ENCODE results near the gene AMZ2.
"Not testable (repeated sequence)": the region's sequence is repeated elsewhere in the genome, so short reads cannot be mapped to it uniquely, and the experiment has no call there.

The AMZ2 gene

GRCh38 chr17:68220786-68221185, 27.1 kb upstream of the AMZ2 start:
- DNase-seq (ENCODE audit: low read depth): not testable (repeated sequence)

GRCh38 chr17:68221786-68222185, 26.1 kb upstream of the AMZ2 start:
- no peak for DNase-seq (ENCODE audit: low read depth)

- no peak for DNase-seq (ENCODE audit: low read depth)
Observed at GRCh38 chr17:68222606-68223005, 25.2 kb upstream of the AMZ2 start.

GRCh38 chr17:68225055-68225454, 22.8 kb upstream of the AMZ2 start:
- DNase-seq (ENCODE audit: low read depth): not testable (repeated sequence)

GRCh38 chr17:68228039-68228680, 19.7 kb upstream of the AMZ2 start:
- DNase-seq (ENCODE audit: low read depth): not testable (repeated sequence)

- DNase-seq (ENCODE audit: low read depth): no peak
Observed at GRCh38 chr17:68228817-68229570, 18.8 kb upstream of the AMZ2 start.

- no peak for DNase-seq (ENCODE audit: low read depth)
Observed at GRCh38 chr17:68229619-68230018, 18.2 kb upstream of the AMZ2 start.

- DNase-seq (ENCODE audit: low read depth): not testable (repeated sequence)
Observed at GRCh38 chr17:68231131-68231530, 16.7 kb upstream of the AMZ2 start.

GRCh38 chr17:68231541-68231940, 16.3 kb upstream of the AMZ2 start:
- DNase-seq (ENCODE audit: low read depth): no peak

- DNase-seq (ENCODE audit: low read depth): peak; percentile 59
Observed at GRCh38 chr17:68232741-68233140, 15.1 kb upstream of the AMZ2 start.

- peak; percentile 49 for DNase-seq (ENCODE audit: low read depth)
Observed at GRCh38 chr17:68234726-68235335, 13.0 kb upstream of the AMZ2 start.

GRCh38 chr17:68235336-68235791, 12.5 kb upstream of the AMZ2 start:
- not testable (repeated sequence) for DNase-seq (ENCODE audit: low read depth)

GRCh38 chr17:68237369-68238163, 10.3 kb upstream of the AMZ2 start:
- DNase-seq (ENCODE audit: low read depth): not testable (repeated sequence)

GRCh38 chr17:68238164-68238870, 9.5 kb upstream of the AMZ2 start:
- DNase-seq (ENCODE audit: low read depth): no peak

GRCh38 chr17:68238871-68239253, 9.0 kb upstream of the AMZ2 start:
- DNase-seq (ENCODE audit: low read depth): no peak

- DNase-seq (ENCODE audit: low read depth): no peak
Observed at GRCh38 chr17:68239632-68240366, 8.0 kb upstream of the AMZ2 start.

GRCh38 chr17:68246271-68247028, 1.4 kb upstream of the AMZ2 start:
- DNase-seq (ENCODE audit: low read depth): no peak

- DNase-seq (ENCODE audit: low read depth): peak; percentile 48
Observed at GRCh38 chr17:68248199-68248825, 469 bp downstream of the AMZ2 start.

GRCh38 chr17:68248891-68249290, 1.0 kb downstream of the AMZ2 start:
- no peak for DNase-seq (ENCODE audit: low read depth)

GRCh38 chr17:68249354-68249765, 1.5 kb downstream of the AMZ2 start:
- DNase-seq (ENCODE audit: low read depth): no peak

Data from GM04504 (cell line).